H1 (cell line): Measurements from ENCODE around the gene TTC6. TPM values are rescaled to one million over a fixed set of nuclear protein-coding genes. Genes with fewer than 3 reads are reported as not detected.

Experiments used
- CTCF ChIA-PET: fragments of 300-600 bp; sonication (Branson Sonifier 250); formaldehyde crosslinking; loops from one replicate; lab custom pipeline; 2021; ENCODE audit not compliant: partially characterized antibody; lab: Charles Lee
- POLR2A ChIA-PET: fragments of 300-600 bp; sonication (Branson Sonifier 250); formaldehyde crosslinking; loops from one replicate; lab custom pipeline; 2021; ENCODE audit warnings: inconsistent platforms; ENCODE audit not compliant: partially characterized antibody; lab: Charles Lee
- DNase-seq, 2 experiments: peaks; one replicate each; pipeline versions ENCODE4 v3.0.0 to v3.0.0-alpha.2; 2010 to 2022; ENCODE audit warnings: low spot score in 2 of 2, low read depth in 1 of 2, mixed read lengths in 1 of 2
- FAIRE-seq: peaks from 2 replicates; lab custom pipeline; 2011; peaks lifted over from hg19 to GRCh38; lab: Jason Lieb, UNC
- H2AFZ ChIP-seq: 2 replicates; pipeline ENCODE4 v1.8.1; 2012; ENCODE audit warnings: low read length, inconsistent platforms
- H2AK5ac ChIP-seq: 2 replicates; pipeline ENCODE4 v1.6.1; 2013; ENCODE audit warnings: low read depth, low read length
- H2BK120ac ChIP-seq: replicated peaks from 2 replicates; pipeline ENCODE3; 2013; ENCODE audit warnings: low read depth, low read length, inconsistent platforms
- H2BK12ac ChIP-seq: 2 replicates; pipeline ENCODE4 v1.6.1; 2013; ENCODE audit warnings: low read depth, low read length
- H2BK15ac ChIP-seq: 2 replicates; pipeline ENCODE4 v1.6.1; 2013; ENCODE audit warnings: low read length
- H2BK20ac ChIP-seq: 2 replicates; pipeline ENCODE4 v1.6.1; 2013; ENCODE audit warnings: low read length
- H2BK5ac ChIP-seq: 2 replicates; pipeline ENCODE4 v1.6.1; 2013; ENCODE audit warnings: low read depth, low read length
- H3K14ac ChIP-seq: 2 replicates; pipeline ENCODE4 v1.6.1; 2013; ENCODE audit warnings: inconsistent platforms; ENCODE audit not compliant: insufficient read length
- H3K18ac ChIP-seq: 2 replicates; pipeline ENCODE4 v1.6.1; 2013; ENCODE audit warnings: low read length; ENCODE audit errors: extremely low read depth
- H3K23ac ChIP-seq: 2 replicates; pipeline ENCODE4 v1.6.1; 2013; ENCODE audit warnings: inconsistent platforms; ENCODE audit not compliant: insufficient read length
- H3K23me2 ChIP-seq: 2 replicates; pipeline ENCODE4 v1.6.1; 2013; ENCODE audit warnings: low read depth, low read length
- H3K27ac ChIP-seq: 2 replicates; pipeline ENCODE4 v1.6.1; 2011; ENCODE audit warnings: low read depth, low read length, inconsistent platforms
- H3K27me3 ChIP-seq, 4 experiments: replicated peaks in 1 of 4; 1 replicate in 1 of 4; 2 replicates in 3 of 4; pipeline versions ENCODE4 v1.6.1 to v1.8.1; 2011 to 2013; ENCODE audit warnings: low read length in 3 of 4, mild to moderate bottlenecking in 3 of 4, inconsistent platforms in 2 of 4, mixed read lengths in 2 of 4, moderate library complexity in 1 of 4; ENCODE audit not compliant: control insufficient read depth in 3 of 4, insufficient read depth in 3 of 4; ENCODE audit errors: extremely low read depth in 1 of 4
- H3K36me3 ChIP-seq, 4 experiments: 2 replicates each; pipeline versions ENCODE4 v1.6.1 to v1.8.1; 2011 to 2013; ENCODE audit warnings: mild to moderate bottlenecking in 4 of 4, low read length in 3 of 4, moderate library complexity in 2 of 4, control low read depth in 1 of 4, inconsistent platforms in 1 of 4; ENCODE audit not compliant: insufficient read depth in 4 of 4, control insufficient read depth in 2 of 4
- H3K4ac ChIP-seq: replicated peaks from 2 replicates; pipeline ENCODE3; 2013; ENCODE audit warnings: low read length, low read depth, mixed read lengths, inconsistent platforms; ENCODE audit not compliant: insufficient read length
- H3K4me1 ChIP-seq, 4 experiments: replicated peaks in 1 of 4; 1 replicate in 1 of 4; 2 replicates in 3 of 4; pipeline versions ENCODE4 v1.6.1 to v1.8.1; 2011 to 2013; ENCODE audit warnings: low read length in 3 of 4, inconsistent platforms in 2 of 4, mixed read lengths in 1 of 4; ENCODE audit not compliant: insufficient read depth in 4 of 4, control insufficient read depth in 3 of 4
- H3K4me2 ChIP-seq, 2 experiments: 2 replicates each; pipeline versions ENCODE4 v1.6.1 to v1.8.1; 2011 to 2013; ENCODE audit warnings: low read depth in 2 of 2, low read length in 2 of 2, control low read depth in 1 of 2, inconsistent platforms in 1 of 2, mild to moderate bottlenecking in 1 of 2; ENCODE audit not compliant: insufficient read depth in 1 of 2
- H3K4me3 ChIP-seq, 4 experiments: fragments of 200-600, 300-600 bp in 1 of 4; sonication (generic), shearing (Covaris generic), sonication (Bioruptor Twin) in 1 of 4; 2 replicates each; pipeline versions ENCODE4 v1.5.1 to v1.8.1; 2011 to 2016; ENCODE audit warnings: low read length in 4 of 4, low read depth in 3 of 4, control low read depth in 2 of 4, inconsistent platforms in 2 of 4, mild to moderate bottlenecking in 2 of 4, mixed read lengths in 1 of 4, moderate library complexity in 1 of 4; ENCODE audit not compliant: insufficient read depth in 2 of 4; ENCODE audit errors: extremely low read depth in 1 of 4
- H3K56ac ChIP-seq: replicated peaks from 2 replicates; pipeline ENCODE3; 2013; ENCODE audit warnings: low read depth, mild to moderate bottlenecking, mixed read lengths, low read length, inconsistent platforms; ENCODE audit not compliant: insufficient read length
- H3K79me1 ChIP-seq: 2 replicates; pipeline ENCODE4 v1.6.1; 2013; ENCODE audit warnings: low read depth, low read length, control low read depth
- H3K79me2 ChIP-seq, 2 experiments: 2 replicates each; pipeline versions ENCODE4 v1.6.1 to v1.8.1; 2012 to 2013; ENCODE audit warnings: low read length in 2 of 2, mild to moderate bottlenecking in 2 of 2, inconsistent platforms in 1 of 2; ENCODE audit not compliant: insufficient read depth in 2 of 2, control insufficient read depth in 1 of 2
- H3K9ac ChIP-seq, 4 experiments: replicated peaks in 1 of 4; 1 replicate in 1 of 4; 2 replicates in 3 of 4; pipeline versions ENCODE4 v1.6.1 to v1.8.1; 2011 to 2013; ENCODE audit warnings: low read depth in 3 of 4, low read length in 3 of 4, control low read depth in 2 of 4, mild to moderate bottlenecking in 2 of 4, moderate library complexity in 2 of 4, inconsistent platforms in 1 of 4; ENCODE audit errors: extremely low read depth in 1 of 4
- H3K9me3 ChIP-seq, 2 experiments: 2 replicates each; pipeline versions ENCODE4 v1.6.1 to v1.8.1; 2012 to 2013; ENCODE audit warnings: mild to moderate bottlenecking in 2 of 2, moderate library complexity in 2 of 2, control low read depth in 1 of 2, inconsistent platforms in 1 of 2, low read depth in 1 of 2, low read length in 1 of 2, mixed read lengths in 1 of 2; ENCODE audit not compliant: insufficient read depth in 2 of 2
- H4K20me1 ChIP-seq, 2 experiments: replicated peaks in 1 of 2; 2 replicates each; pipeline versions ENCODE3 to v1.8.1; 2011 to 2013; ENCODE audit warnings: inconsistent platforms in 2 of 2, low read length in 2 of 2, mild to moderate bottlenecking in 1 of 2; ENCODE audit not compliant: insufficient read depth in 2 of 2, control insufficient read depth in 1 of 2
- H4K5ac ChIP-seq: 2 replicates; pipeline ENCODE4 v1.6.1; 2013; ENCODE audit warnings: low read length, low read depth, mixed read lengths, inconsistent platforms; ENCODE audit not compliant: insufficient read length
- H4K8ac ChIP-seq: 2 replicates; pipeline ENCODE4 v1.8.0; 2013; ENCODE audit warnings: mild to moderate bottlenecking, moderate library complexity, low read length, inconsistent platforms; ENCODE audit not compliant: insufficient read depth; ENCODE audit errors: extremely low read depth
- H4K91ac ChIP-seq: replicated peaks from 2 replicates; pipeline ENCODE3; 2013; ENCODE audit warnings: low read length, mixed read lengths, inconsistent platforms; ENCODE audit not compliant: insufficient read length
- BRCA1 ChIP-seq: IDR thresholded peaks from 2 replicates; pipeline ENCODE4 v1.6.1; 2012; ENCODE audit warnings: low read depth, low read length, improper control_type of control experiment
- CTBP2 ChIP-seq: IDR thresholded peaks from 2 replicates; pipeline ENCODE4 v1.7.0; 2011; ENCODE audit warnings: borderline replicate concordance, mild to moderate bottlenecking, moderate library complexity, mixed read lengths, low read length; ENCODE audit not compliant: insufficient read depth, insufficient read length
- EZH2 ChIP-seq: fragments of 200-600 bp; sonication (generic); IDR thresholded peaks from 2 replicates; pipeline ENCODE4 v1.7.1; 2012; ENCODE audit warnings: low read depth, mild to moderate bottlenecking, moderate library complexity, low read length, inconsistent platforms; ENCODE audit not compliant: severe bottlenecking
- KDM1A ChIP-seq: fragments of 200-600, 300-600 bp; sonication (generic); IDR thresholded peaks from 2 replicates; pipeline ENCODE4 v1.7.1; 2016; ENCODE audit warnings: mild to moderate bottlenecking, low read length, borderline replicate concordance
- KDM4A ChIP-seq: IDR thresholded peaks from one replicate; pipeline ENCODE4 v1.7.1; 2012; ENCODE audit warnings: low read depth, mild to moderate bottlenecking, moderate library complexity, low read length, inconsistent platforms; ENCODE audit not compliant: severe bottlenecking
- NANOG ChIP-seq: IDR thresholded peaks from 2 replicates; pipeline ENCODE4 v1.6.1; 2011; ENCODE audit warnings: low read length, low read depth, mild to moderate bottlenecking, inconsistent platforms; ENCODE audit not compliant: insufficient read depth, poor library complexity, severe bottlenecking
- SUZ12 ChIP-seq: fragments of 200-600 bp; sonication (generic); IDR thresholded peaks from 2 replicates; pipeline ENCODE4 v1.6.1; 2012; ENCODE audit warnings: mild to moderate bottlenecking, inconsistent platforms, low read length, moderate library complexity, mixed read lengths
- WGBS, 2 experiments: shearing (Covaris generic) in 1 of 2; methylation state at CpG; one replicate each; pipeline versions ENCODE4 v1.1.6 to v1.1.7; 2013 to 2015; ENCODE audit warnings: low lambda C conversion rate in 2 of 2, mixed read lengths in 2 of 2, inconsistent platforms in 1 of 2, low coverage in 1 of 2, missing lambda C conversion rate in 1 of 2; ENCODE audit not compliant: insufficient replicate concordance in 2 of 2, insufficient coverage in 1 of 2, insufficient read length in 1 of 2; ENCODE audit errors: extremely low coverage in 1 of 2, missing lambda C conversion rate in 1 of 2; 5-methylcytosine and 5-hydroxymethylcytosine counted together
- polyA plus RNA-seq, 7 experiments: library from polyadenylated mRNA; depleted of rRNA in 3 of 7; stranded (reverse) in 5 of 7; unstranded in 2 of 7; fragments of >200 nt in 5 of 7; fragments of 200-250 nt in 2 of 7; gene quantifications; 1 replicate in 5 of 7; 2 replicates in 1 of 7; 4 replicates in 1 of 7; pipeline versions ENCODE4 v1.2.1 to v1.2.3, GENCODE V29; 2011 to 2013; ENCODE audit warnings: missing spikeins in 2 of 7, mixed read lengths in 2 of 7
- total RNA-seq: library from RNA; stranded (reverse); fragmentation: NEBNext Ultra II Directional; extraction: Animal tissue kit (Norgen Biotek cat#: 25700); gene quantifications from 2 replicates; pipeline ENCODE4 v1.2.1, GENCODE V29; 2021
- TF ChIP-seq, protein P1 (sequence below), 3 experiments: IDR thresholded peaks; 1 replicate in 2 of 3; 2 replicates in 1 of 3; pipeline versions ENCODE4 v1.5.1 to v1.6.1; 2011; ENCODE audit warnings: low read length in 3 of 3, mild to moderate bottlenecking in 3 of 3, inconsistent platforms in 2 of 3, low read depth in 1 of 3, moderate library complexity in 1 of 3; ENCODE audit not compliant: insufficient read depth in 1 of 3; ENCODE audit errors: control extremely low read depth in 1 of 3

TTC6 gene
- total and polyA plus RNA-seq, 2 of the 8 experiments (the other 6 are each of a cell fraction or from before 2014, with no cell fraction given) = 0.02 TPM; not detected in 1

DNA sequence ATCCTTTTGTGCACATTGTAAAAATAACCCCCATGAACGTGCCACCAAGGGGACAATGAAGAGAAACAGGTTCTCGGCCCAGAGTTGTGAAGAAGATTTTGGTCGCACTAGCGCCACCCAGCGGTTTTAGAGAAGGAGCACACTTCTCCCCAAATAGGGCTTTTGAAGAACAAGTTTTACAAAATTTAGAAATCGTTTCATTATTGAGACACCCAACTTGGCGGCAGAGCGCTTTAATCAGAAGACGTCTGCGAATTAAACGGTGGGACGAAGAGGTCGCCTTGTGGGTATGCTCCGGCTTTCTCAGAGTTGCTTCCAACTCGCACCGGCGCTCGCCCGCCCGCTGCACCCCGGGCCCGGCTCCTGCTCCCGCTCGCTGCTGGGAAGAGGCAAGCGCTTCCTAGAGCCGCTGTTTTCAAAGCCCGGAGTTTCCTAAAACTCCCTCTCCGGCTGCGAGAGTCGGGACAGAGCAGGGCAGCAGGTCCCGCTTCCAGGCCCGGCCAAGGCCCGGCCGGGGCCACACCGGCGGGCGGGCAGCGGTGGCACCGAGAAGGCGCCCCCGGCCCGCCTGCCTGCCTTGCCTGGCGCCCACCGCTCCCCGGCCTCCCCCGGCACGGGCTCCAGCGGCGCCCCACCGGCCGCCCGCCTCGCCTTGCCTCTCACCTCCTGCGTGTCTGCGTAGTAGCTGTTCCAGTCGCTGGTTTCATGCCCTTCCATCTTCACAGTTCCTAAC lies 1.0 kb upstream of the TTC6 start:
- Histone ChIP-seq H4K20me1 (peaks cover 13 to 21% of the 10 kb centered on the region in 2 experiments), H4K91ac (no peak overlapping the region), H3K18ac (no peak overlapping the region), H3K4me2 (peak overlapping the region; percentile 75 to 85), H4K8ac (peak overlapping the region; percentile 89; the same call in 1 of the 2 replicates), H3K4me1 (peaks cover 0 to 22% (median 8%) of the 10 kb centered on the region in 4 experiments; a peak in 6 of 7 replicates), H2BK120ac (no peak overlapping the region), H3K9ac (no peak overlapping the region), H3K79me2 (no peaks in the 10 kb centered on the region), H2BK15ac (no peak overlapping the region), H2AK5ac (no peak overlapping the region), H2BK5ac (no peak overlapping the region), H3K23me2 (no peaks in the 10 kb centered on the region; the same call in 1 of the 2 replicates), H3K56ac (no peak overlapping the region), H3K27ac (no peak overlapping the region), H2BK20ac (no peak overlapping the region), H3K23ac (no peak overlapping the region), H3K36me3 (no peaks in the 10 kb centered on the region), H3K79me1 (no peaks in the 10 kb centered on the region), H3K14ac (no peak overlapping the region), H3K9me3 (no peaks in the 10 kb centered on the region), H3K4me3 (peak overlapping the region; percentile 17 to 60 (median 26); a peak in 7 of 8 replicates), H2BK12ac (no peak overlapping the region), H4K5ac (no peak overlapping the region), H2AFZ (no peak overlapping the region), H3K4ac (no peak overlapping the region), H3K27me3 (peaks cover 77 to 99% (median 90%) of the 10 kb centered on the region in 4 experiments)
- ChIA-PET POLR2A (no interaction called here), CTCF (interaction anchor here (1.1 to 1.4 kb wide), 5 partner anchors 13 to 364 kb away, joined by 3 to 5 read pairs (median 3); no protein-coding TSS in a partner anchor)
- DNase-seq = peak in 1 of 2 experiments; percentile 84
- 4% methylated on average over 49 of the region's 56 CpGs; no CpG with 5 or more reads in 1 of the 2 experiments for WGBS, 2 experiments
- peak; percentile 80 for FAIRE-seq
- TF ChIP-seq CTBP2 = peak; percentile 26
- TF ChIP-seq, protein P1, sequence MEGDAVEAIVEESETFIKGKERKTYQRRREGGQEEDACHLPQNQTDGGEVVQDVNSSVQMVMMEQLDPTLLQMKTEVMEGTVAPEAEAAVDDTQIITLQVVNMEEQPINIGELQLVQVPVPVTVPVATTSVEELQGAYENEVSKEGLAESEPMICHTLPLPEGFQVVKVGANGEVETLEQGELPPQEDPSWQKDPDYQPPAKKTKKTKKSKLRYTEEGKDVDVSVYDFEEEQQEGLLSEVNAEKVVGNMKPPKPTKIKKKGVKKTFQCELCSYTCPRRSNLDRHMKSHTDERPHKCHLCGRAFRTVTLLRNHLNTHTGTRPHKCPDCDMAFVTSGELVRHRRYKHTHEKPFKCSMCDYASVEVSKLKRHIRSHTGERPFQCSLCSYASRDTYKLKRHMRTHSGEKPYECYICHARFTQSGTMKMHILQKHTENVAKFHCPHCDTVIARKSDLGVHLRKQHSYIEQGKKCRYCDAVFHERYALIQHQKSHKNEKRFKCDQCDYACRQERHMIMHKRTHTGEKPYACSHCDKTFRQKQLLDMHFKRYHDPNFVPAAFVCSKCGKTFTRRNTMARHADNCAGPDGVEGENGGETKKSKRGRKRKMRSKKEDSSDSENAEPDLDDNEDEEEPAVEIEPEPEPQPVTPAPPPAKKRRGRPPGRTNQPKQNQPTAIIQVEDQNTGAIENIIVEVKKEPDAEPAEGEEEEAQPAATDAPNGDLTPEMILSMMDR (IDR thresholded peaks at IDR 0.05; ENCODE audit: control extremely low read depth in 1 of 3, insufficient read depth in 1 of 3, low read depth in 1 of 3, low read length in 3 of 3) = peak; percentile 53 to 74 (median 72)
- TF ChIP-seq KDM1A = no peak
- TF ChIP-seq EZH2 = peak; percentile 70
- no peak for TF ChIP-seq BRCA1
- TF ChIP-seq NANOG = no peak
- peak; percentile 46 for TF ChIP-seq KDM4A
- peak; percentile 41 for TF ChIP-seq SUZ12
